ENCODE data around the gene ANKS1B. TPM values are rescaled to one million over a fixed set of nuclear protein-coding genes. Genes with fewer than 3 reads are reported as not detected.

Gene ANKS1B
- total and polyA plus RNA-seq, 4 donors, result 0.03 to 3.4 (median 0.53) TPM

DNA sequence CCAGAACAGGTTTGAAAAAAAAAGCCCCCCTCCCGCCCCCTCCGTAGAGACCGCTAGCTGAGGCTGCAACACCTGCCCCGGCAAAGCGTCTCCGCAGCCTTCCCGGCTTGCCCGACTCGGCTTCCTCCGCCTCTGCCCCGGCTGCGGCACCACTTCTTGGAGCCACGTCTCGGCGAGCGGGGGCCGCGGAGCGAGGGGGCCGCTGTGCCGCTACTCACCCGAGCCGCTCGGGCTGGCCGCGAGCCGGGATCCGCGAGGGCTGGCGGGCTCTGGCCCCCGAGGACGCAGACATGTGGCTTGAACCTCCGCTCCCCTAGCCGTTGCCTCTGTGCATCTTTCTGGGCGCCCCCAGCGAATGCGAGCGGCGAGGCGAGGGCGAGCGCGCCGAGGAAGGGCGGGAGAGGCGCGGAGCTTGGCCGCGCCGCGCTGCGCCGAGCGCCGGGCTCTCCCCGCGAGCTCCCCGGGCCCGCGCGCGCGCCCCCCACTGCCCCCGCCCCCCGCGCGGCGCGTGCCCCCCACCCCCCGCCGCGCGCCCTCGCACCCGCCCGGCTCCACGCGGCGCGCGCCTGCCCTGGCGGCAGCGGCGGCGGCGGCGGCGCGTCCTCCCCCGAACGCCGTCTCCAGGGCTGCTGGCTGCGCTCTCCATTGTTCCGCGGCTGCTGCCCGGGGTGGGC lies 1090.2 kb downstream of the ANKS1B start:
- Histone ChIP-seq H3K4me1 (ENCODE audit: control insufficient read depth in 4 of 4, insufficient read depth in 4 of 4, low read length in 3 of 4) (peaks cover 0 to 18% (median 8%) of the 10 kb centered on the region in 4 donors), H3K36me3 (ENCODE audit: control insufficient read depth in 4 of 4, insufficient read depth in 3 of 4, low read depth in 1 of 4, low read length in 3 of 4) (no peaks in the 10 kb centered on the region), H3K9me3 (ENCODE audit: control insufficient read depth in 4 of 4, low read length in 3 of 4) (no peaks in the 10 kb centered on the region), H3K27ac (ENCODE audit: low read depth in 1 of 2, low read length in 2 of 2) (no peak overlapping the region), H3K27me3 (ENCODE audit: control insufficient read depth in 4 of 4, insufficient read depth in 4 of 4, low read length in 3 of 4) (peaks cover 2 to 18% (median 9%) of the 10 kb centered on the region in 4 donors), H3K9ac (ENCODE audit: low read depth in 1 of 2, low read length in 2 of 2) (no peak overlapping the region), H3K4me3 (ENCODE audit: low read depth in 1 of 3, low read length in 3 of 3) (peak overlapping the region in 1 of 3 donors; percentile 41)
- TF ChIP-seq, protein P1, sequence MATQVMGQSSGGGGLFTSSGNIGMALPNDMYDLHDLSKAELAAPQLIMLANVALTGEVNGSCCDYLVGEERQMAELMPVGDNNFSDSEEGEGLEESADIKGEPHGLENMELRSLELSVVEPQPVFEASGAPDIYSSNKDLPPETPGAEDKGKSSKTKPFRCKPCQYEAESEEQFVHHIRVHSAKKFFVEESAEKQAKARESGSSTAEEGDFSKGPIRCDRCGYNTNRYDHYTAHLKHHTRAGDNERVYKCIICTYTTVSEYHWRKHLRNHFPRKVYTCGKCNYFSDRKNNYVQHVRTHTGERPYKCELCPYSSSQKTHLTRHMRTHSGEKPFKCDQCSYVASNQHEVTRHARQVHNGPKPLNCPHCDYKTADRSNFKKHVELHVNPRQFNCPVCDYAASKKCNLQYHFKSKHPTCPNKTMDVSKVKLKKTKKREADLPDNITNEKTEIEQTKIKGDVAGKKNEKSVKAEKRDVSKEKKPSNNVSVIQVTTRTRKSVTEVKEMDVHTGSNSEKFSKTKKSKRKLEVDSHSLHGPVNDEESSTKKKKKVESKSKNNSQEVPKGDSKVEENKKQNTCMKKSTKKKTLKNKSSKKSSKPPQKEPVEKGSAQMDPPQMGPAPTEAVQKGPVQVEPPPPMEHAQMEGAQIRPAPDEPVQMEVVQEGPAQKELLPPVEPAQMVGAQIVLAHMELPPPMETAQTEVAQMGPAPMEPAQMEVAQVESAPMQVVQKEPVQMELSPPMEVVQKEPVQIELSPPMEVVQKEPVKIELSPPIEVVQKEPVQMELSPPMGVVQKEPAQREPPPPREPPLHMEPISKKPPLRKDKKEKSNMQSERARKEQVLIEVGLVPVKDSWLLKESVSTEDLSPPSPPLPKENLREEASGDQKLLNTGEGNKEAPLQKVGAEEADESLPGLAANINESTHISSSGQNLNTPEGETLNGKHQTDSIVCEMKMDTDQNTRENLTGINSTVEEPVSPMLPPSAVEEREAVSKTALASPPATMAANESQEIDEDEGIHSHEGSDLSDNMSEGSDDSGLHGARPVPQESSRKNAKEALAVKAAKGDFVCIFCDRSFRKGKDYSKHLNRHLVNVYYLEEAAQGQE (IDR thresholded peaks at IDR 0.05), result no peak
- no peak for TF ChIP-seq RAD21 (IDR thresholded peaks at IDR 0.05)
- TF ChIP-seq EGR1 (IDR thresholded peaks at IDR 0.05; ENCODE audit: low read depth in 2 of 2), result no peak
- no peak for TF ChIP-seq HNF4A (conservative IDR thresholded peaks at IDR 0.05)
- TF ChIP-seq YY1 (IDR thresholded peaks at IDR 0.05), result no peak
- no peak for TF ChIP-seq TAF1 (conservative IDR thresholded peaks at IDR 0.05)
- TF ChIP-seq GABPA (IDR thresholded peaks at IDR 0.05 in 1 of 2, conservative IDR thresholded peaks at IDR 0.05 in 1 of 2), result no peak
- TF ChIP-seq, protein P2, sequence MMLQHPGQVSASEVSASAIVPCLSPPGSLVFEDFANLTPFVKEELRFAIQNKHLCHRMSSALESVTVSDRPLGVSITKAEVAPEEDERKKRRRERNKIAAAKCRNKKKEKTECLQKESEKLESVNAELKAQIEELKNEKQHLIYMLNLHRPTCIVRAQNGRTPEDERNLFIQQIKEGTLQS (IDR thresholded peaks at IDR 0.05), result no peak
- TF ChIP-seq JUND (IDR thresholded peaks at IDR 0.05), result no peak
- TF ChIP-seq, protein P3, sequence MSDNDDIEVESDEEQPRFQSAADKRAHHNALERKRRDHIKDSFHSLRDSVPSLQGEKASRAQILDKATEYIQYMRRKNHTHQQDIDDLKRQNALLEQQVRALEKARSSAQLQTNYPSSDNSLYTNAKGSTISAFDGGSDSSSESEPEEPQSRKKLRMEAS (IDR thresholded peaks at IDR 0.05), result no peak
- TF ChIP-seq, protein P4, sequence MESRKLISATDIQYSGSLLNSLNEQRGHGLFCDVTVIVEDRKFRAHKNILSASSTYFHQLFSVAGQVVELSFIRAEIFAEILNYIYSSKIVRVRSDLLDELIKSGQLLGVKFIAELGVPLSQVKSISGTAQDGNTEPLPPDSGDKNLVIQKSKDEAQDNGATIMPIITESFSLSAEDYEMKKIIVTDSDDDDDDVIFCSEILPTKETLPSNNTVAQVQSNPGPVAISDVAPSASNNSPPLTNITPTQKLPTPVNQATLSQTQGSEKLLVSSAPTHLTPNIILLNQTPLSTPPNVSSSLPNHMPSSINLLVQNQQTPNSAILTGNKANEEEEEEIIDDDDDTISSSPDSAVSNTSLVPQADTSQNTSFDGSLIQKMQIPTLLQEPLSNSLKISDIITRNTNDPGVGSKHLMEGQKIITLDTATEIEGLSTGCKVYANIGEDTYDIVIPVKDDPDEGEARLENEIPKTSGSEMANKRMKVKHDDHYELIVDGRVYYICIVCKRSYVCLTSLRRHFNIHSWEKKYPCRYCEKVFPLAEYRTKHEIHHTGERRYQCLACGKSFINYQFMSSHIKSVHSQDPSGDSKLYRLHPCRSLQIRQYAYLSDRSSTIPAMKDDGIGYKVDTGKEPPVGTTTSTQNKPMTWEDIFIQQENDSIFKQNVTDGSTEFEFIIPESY (IDR thresholded peaks at IDR 0.05), result no peak
- TF ChIP-seq NR2F2 (IDR thresholded peaks at IDR 0.05), result no peak
- no peak for TF ChIP-seq RXRA (IDR thresholded peaks at IDR 0.05)
- no peak for TF ChIP-seq FOXA1 (IDR thresholded peaks at IDR 0.05)
- TF ChIP-seq HNF4G (IDR thresholded peaks at IDR 0.05), result no peak
- TF ChIP-seq, protein P5, sequence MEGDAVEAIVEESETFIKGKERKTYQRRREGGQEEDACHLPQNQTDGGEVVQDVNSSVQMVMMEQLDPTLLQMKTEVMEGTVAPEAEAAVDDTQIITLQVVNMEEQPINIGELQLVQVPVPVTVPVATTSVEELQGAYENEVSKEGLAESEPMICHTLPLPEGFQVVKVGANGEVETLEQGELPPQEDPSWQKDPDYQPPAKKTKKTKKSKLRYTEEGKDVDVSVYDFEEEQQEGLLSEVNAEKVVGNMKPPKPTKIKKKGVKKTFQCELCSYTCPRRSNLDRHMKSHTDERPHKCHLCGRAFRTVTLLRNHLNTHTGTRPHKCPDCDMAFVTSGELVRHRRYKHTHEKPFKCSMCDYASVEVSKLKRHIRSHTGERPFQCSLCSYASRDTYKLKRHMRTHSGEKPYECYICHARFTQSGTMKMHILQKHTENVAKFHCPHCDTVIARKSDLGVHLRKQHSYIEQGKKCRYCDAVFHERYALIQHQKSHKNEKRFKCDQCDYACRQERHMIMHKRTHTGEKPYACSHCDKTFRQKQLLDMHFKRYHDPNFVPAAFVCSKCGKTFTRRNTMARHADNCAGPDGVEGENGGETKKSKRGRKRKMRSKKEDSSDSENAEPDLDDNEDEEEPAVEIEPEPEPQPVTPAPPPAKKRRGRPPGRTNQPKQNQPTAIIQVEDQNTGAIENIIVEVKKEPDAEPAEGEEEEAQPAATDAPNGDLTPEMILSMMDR (IDR thresholded peaks at IDR 0.05; ENCODE audit: low read depth, low read length, missing input control), result no peak
- TF ChIP-seq FOXA2 (IDR thresholded peaks at IDR 0.05), result no peak
- WGBS, result 2% methylated on average over 96 of the region's 96 CpGs
- DNase-seq (ENCODE audit: low spot score), result no peak
